Glomerular visceral epithelial cell (primary cell): ENCODE data around the gene MACROH2A1.

Experiments
- DNase-seq: peaks from one replicate; pipeline ENCODE4 v3.0.0-alpha.2; 2016; ENCODE audit errors: extremely low spot score

The MACROH2A1 gene

DNA sequence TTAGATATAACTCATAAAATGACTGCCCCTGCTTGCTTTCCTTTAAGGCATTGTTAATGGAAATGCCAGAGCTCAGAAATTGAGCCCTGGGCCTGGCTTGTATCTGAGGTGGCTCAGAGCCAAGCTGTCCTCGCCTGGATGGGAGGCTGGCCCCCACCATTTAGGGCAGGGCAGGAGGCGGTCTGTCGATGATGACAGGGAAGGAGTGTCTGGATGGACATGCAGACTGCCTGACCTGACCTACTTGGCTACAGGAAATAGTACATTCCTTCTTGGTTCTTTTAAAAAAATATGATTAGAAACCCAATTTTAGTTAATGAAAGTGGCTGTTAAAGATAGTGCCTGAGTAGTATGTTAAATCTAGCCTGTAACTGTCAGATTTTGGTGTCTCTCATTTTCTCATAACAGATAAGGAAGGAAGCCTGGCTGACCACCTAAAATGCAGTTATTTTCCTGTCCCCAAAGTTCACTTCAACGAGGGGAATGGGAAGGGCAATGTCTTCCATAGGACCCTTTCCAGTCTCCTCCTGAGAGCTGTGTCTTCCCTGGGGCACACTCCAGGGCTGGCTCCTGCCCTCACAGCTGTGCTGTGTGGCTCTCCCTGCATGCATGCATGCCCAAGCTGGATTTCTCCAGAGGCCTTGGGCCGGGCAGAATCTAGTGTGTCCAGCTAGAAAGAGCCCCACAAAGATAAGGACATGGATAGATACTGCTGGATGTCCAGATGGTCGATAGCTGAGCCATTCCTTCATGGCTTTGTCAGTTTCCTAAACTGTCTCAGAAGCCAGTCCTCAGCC lies 42.3 kb downstream of the MACROH2A1 start:
- no peak for DNase-seq

DNA sequence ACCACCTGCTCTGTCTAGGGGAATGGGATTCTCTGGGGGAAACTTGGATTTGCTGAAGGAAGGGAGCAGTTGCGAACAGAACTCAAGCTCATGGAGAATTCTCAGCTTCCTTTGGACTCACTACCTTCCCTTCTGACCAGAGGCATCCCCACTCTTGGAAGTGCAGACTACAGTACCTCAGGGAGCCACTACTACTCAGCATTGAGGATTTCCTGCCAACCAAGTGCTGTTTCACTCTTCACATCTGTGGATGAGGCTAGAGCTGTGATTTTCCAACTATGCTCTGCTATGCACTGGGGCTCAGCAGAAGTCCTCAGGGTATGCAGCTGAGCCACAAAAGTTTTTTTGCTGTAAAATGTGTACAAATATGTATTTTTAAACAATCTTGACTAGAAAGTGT lies 43.9 kb downstream of the MACROH2A1 start:
- no peak for DNase-seq

DNA sequence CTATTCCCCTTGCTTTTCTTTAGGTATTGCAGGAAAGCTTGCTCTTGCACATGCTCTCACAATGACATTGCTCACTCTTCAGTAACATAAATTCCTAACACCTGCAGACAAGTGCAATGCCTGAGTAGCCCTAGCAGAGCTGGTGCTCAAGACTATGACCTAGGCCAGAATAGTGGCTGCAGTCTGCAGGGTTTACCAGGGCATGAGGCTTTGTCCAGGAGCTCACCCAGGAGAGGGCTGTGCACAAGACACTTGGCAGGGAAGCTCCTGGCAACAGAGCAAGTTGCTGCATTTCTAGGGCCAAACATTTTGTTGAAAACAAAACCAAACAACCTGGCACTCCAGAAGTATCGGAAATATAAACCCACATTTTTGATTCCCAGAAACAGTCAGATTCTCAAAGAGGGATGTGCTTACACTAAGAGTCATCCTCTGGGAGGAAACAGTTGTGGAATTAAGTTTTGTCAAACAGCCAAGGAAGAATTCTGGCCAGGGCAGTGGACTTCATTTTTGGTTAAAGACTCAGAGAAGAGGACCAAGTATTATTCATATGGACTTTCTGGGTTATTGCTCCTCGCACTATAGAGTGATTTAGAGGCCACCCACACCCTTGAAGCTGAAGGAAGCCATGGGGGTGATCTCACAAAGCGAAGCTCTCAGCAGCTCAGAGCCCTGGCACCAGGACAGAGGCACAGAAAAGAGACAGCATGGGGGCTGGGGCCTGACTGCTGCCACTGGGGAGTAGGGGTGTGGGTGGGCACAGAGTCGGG lies 44.9 kb downstream of the MACROH2A1 start:
- no peak for DNase-seq

- no peak for DNase-seq
These were observed 48.5 kb downstream of the MACROH2A1 start for GRCh38 chr5:135350536-135350935.

GRCh38 chr5:135349886-135350285 lies 49.1 kb downstream of the MACROH2A1 start:
- no peak for DNase-seq

GRCh38 chr5:135349451-135349850 lies 49.6 kb downstream of the MACROH2A1 start:
- no peak for DNase-seq

- no peak for DNase-seq
These were observed 50.1 kb downstream of the MACROH2A1 start for GRCh38 chr5:135348918-135349317.

- DNase-seq: no peak
These were observed 51.6 kb downstream of the MACROH2A1 start for GRCh38 chr5:135347392-135347791.

- no peak for DNase-seq
These were observed 52.9 kb downstream of the MACROH2A1 start for GRCh38 chr5:135345956-135346731.

DNA sequence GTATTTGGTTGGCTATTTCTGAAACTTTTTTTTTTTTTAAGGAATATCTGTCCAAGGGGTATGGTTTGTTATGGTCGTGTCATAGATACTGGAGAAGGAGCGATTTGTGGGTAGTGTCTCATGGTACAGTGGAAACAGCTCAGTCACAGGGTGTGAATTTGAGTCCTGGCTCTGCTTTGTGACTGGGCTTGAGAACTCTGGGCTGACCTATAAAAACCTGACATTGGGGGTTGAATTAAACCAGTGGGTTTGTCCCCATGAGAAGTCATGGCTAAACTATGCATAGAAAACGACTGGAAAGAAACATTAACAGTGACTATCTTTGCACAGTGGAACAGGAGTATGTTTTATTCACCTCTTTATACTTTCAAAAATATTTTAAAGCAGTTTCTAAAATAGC lies 54.7 kb downstream of the MACROH2A1 start:
- DNase-seq: no peak

DNA sequence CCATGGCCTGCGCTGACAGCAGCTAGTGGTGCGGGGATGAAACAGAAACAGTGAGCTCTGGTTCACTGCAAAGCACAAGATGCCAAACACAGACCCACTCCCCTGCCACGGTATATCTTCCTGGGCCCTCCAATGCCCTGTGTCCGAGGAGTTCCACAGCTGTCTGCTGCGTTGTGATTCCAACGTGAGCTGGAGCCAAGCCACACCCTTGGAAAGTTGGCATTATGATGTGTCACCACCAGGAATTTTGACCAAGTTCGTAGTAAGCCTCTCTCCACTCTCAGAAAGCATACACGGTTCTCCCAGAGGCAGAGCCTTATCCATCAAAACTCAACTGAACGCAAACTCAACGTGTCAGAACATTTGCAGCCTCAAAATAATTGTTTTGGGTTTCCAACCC lies 55.6 kb downstream of the MACROH2A1 start:
- DNase-seq: no peak

DNA sequence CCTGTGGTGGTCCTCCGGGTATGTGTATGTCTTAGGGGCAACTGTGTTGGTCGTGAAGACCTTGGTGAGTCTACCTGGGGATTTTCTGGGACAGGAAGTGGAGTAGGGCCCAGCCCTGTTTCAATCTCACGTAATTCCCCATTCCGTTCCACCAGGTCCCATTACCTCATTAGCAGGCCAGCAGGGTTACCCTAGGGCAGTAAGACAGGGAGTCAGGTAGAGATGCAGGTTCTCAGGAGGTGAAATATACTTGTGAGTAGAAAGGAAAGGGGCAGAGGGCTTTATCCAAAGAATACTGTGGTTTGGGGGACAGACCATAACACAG lies 56.5 kb downstream of the MACROH2A1 start:
- DNase-seq: no peak

GRCh38 chr5:135341696-135342550 lies 57.1 kb downstream of the MACROH2A1 start:
- DNase-seq: no peak

- DNase-seq: no peak
These were observed 57.9 kb downstream of the MACROH2A1 start for GRCh38 chr5:135341016-135341666.

DNA sequence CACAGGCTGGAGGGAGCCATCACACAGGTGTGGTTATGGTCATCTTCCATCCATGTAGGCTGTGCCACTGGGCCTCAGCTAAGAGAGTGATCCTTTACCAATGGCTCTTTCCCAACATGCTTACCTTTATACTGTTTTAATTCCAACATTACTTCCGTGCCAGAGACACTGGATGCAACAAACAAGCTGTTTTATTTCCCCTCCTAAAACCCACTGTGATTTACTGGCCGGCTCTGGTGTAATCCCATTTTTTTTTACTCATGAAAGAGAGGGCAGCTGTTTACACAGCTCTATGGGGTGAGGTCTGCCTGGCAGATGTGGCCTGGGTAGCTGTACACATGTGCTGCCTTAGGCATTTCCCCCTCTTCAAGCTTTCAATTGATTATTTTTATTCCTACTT lies 58.5 kb downstream of the MACROH2A1 start:
- DNase-seq: no peak

GRCh38 chr5:135339623-135340022 lies 59.4 kb downstream of the MACROH2A1 start:
- DNase-seq: no peak

GRCh38 chr5:135339189-135339588 lies 59.8 kb downstream of the MACROH2A1 start:
- no peak for DNase-seq

DNA sequence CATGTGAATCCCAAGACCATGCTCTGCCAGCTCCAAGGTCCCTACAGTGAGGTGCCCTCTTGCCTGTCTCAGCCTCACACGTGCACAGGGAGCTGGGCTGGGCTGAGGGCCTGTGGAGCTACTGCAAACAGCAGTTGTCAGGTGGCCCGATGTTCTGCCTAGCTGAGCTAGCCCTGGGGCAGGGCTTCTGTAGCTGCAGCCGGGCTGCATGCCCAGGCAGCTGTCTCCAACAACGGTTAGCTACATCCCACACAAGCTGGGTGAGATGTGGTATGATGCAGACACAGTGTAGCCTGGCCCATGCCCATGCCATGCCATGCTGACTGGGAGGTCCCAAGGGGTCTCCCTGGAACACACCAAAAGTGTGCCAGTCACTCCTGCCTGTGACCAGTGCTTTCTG lies 62.0 kb downstream of the MACROH2A1 start:
- no peak for DNase-seq

- no peak for DNase-seq
These were observed 63.8 kb downstream of the MACROH2A1 start for GRCh38 chr5:135335031-135335828.
